Neural cell (in vitro differentiated cells): ENCODE results near the gene ADARB1. TPM values are rescaled to one million over a fixed set of nuclear protein-coding genes. Genes with fewer than 3 reads are reported as not detected.

Source experiments
- H2AFZ ChIP-seq: fragments of 200-600, 300-800 bp; sonication (generic), shearing (Covaris generic); 2 replicates; pipeline ENCODE4 v1.6.0; 2014; ENCODE audit warnings: low read depth, mild to moderate bottlenecking, antibody characterized with exemption, low read length, moderate library complexity
- H3F3A ChIP-seq: fragments of 200-600 bp; shearing (Covaris generic); 2 replicates; pipeline ENCODE4 v1.6.1; 2016; ENCODE audit warnings: mild to moderate bottlenecking, moderate library complexity, mixed read lengths, antibody characterized with exemption, low read length; ENCODE audit not compliant: insufficient read depth, poor library complexity, severe bottlenecking
- H3K27ac ChIP-seq: fragments of 200-600, 300-800 bp; sonication (generic), shearing (Covaris generic); 2 replicates; pipeline ENCODE4 v1.5.1; 2014; ENCODE audit warnings: mild to moderate bottlenecking, low read length, moderate library complexity
- H3K27me3 ChIP-seq: fragments of 300-800, 200-600 bp; sonication (generic), shearing (Covaris generic); 2 replicates; pipeline ENCODE4 v1.6.0; 2014; ENCODE audit warnings: mild to moderate bottlenecking, low read depth, low read length, moderate library complexity; ENCODE audit not compliant: insufficient read depth
- H3K36me3 ChIP-seq: fragments of 300-800, 200-600 bp; sonication (generic), shearing (Covaris generic); 2 replicates; pipeline ENCODE4 v1.5.1; 2014; ENCODE audit warnings: mild to moderate bottlenecking, antibody characterized with exemption, low read length, moderate library complexity; ENCODE audit not compliant: insufficient read depth
- H3K4me2 ChIP-seq: fragments of 300-800, 200-600 bp; sonication (generic), shearing (Covaris generic); 2 replicates; pipeline ENCODE4 v1.6.0; 2014; ENCODE audit warnings: mild to moderate bottlenecking, low read length
- H3K4me3 ChIP-seq: fragments of 300-800, 200-600 bp; sonication (generic), shearing (Covaris generic); 2 replicates; pipeline ENCODE4 v1.5.1; 2014; ENCODE audit warnings: mild to moderate bottlenecking, low read length, moderate library complexity
- H3K79me2 ChIP-seq: fragments of 200-600 bp; shearing (Covaris generic); replicated peaks from 2 replicates; pipeline ENCODE4 v1.6.0; 2014; ENCODE audit warnings: mild to moderate bottlenecking, low read length, moderate library complexity; ENCODE audit not compliant: insufficient read depth
- H3K9ac ChIP-seq: fragments of 300-800, 200-600 bp; sonication (generic), shearing (Covaris generic); 2 replicates; pipeline ENCODE4 v1.6.1; 2016; ENCODE audit warnings: mild to moderate bottlenecking, low read length, mixed read lengths
- H3K9me2 ChIP-seq: fragments of 200-600 bp; shearing (Covaris generic); 2 replicates; pipeline ENCODE4 v1.6.1; 2016; ENCODE audit warnings: mild to moderate bottlenecking, low read length, mixed read lengths; ENCODE audit not compliant: insufficient read depth
- H3K9me3 ChIP-seq: fragments of 200-600, 300-800 bp; sonication (generic), shearing (Covaris generic); 2 replicates; pipeline ENCODE4 v1.6.1; 2016; ENCODE audit warnings: mild to moderate bottlenecking, mixed run types, low read length, moderate library complexity, mixed read lengths
- H4K20me1 ChIP-seq: fragments of 200-600 bp; shearing (Covaris generic); 2 replicates; pipeline ENCODE4 v1.6.1; 2016; ENCODE audit warnings: mild to moderate bottlenecking, mixed run types; ENCODE audit not compliant: insufficient read depth
- EP300 ChIP-seq: fragments of 450-650 bp; conservative IDR thresholded peaks from 2 replicates; pipeline ENCODE4 v1.6.1; 2014; ENCODE audit warnings: antibody characterized with exemption, mild to moderate bottlenecking, moderate library complexity; ENCODE audit not compliant: poor library complexity, severe bottlenecking
- EZH2 ChIP-seq: fragments of 200-600, 300-800 bp; shearing (Covaris generic), sonication (generic); IDR thresholded peaks from 2 replicates; pipeline ENCODE4 v1.6.1; 2014; ENCODE audit warnings: antibody characterized with exemption, low read length, borderline replicate concordance, mild to moderate bottlenecking; ENCODE audit not compliant: insufficient read depth, poor library complexity, severe bottlenecking
- MXI1 ChIP-seq: fragments of 450-650 bp; conservative IDR thresholded peaks from 2 replicates; pipeline ENCODE4 v1.6.1; 2014; ENCODE audit warnings: antibody characterized with exemption, mild to moderate bottlenecking; ENCODE audit not compliant: poor library complexity, severe bottlenecking
- POLR2AphosphoS5 ChIP-seq: IDR thresholded peaks from 2 replicates; pipeline ENCODE4 v1.6.1; 2012
- RAD21 ChIP-seq: fragments of 450-650 bp; conservative IDR thresholded peaks from 2 replicates; pipeline ENCODE4 v1.6.1; 2014; ENCODE audit warnings: antibody characterized with exemption, mild to moderate bottlenecking, moderate library complexity
- SMC3 ChIP-seq: fragments of 450-650 bp; conservative IDR thresholded peaks from 2 replicates; pipeline ENCODE4 v1.6.1; 2014; ENCODE audit warnings: antibody characterized with exemption, mild to moderate bottlenecking, moderate library complexity; ENCODE audit not compliant: poor library complexity
- TAF1 ChIP-seq: IDR thresholded peaks from 2 replicates; pipeline ENCODE4 v1.6.1; 2012; ENCODE audit warnings: low read depth
- polyA plus RNA-seq: library from polyadenylated mRNA; depleted of rRNA; stranded (reverse); fragments of >200 nt; gene quantifications from 2 replicates; pipeline ENCODE4 v1.2.3, GENCODE V29; 2014
- TF ChIP-seq, protein P1 (sequence below): IDR thresholded peaks from 2 replicates; pipeline ENCODE4 v1.6.1; 2012; ENCODE audit warnings: borderline replicate concordance
- TF ChIP-seq, protein P2 (sequence below): fragments of 450-650 bp; IDR thresholded peaks from 2 replicates; pipeline ENCODE4 v1.5.1; 2014; ENCODE audit warnings: antibody characterized with exemption, mild to moderate bottlenecking, moderate library complexity; ENCODE audit not compliant: poor library complexity, severe bottlenecking

Gene ADARB1
- polyA plus RNA-seq, 1 donor from 2014 or later, result 8.9 TPM

DNA sequence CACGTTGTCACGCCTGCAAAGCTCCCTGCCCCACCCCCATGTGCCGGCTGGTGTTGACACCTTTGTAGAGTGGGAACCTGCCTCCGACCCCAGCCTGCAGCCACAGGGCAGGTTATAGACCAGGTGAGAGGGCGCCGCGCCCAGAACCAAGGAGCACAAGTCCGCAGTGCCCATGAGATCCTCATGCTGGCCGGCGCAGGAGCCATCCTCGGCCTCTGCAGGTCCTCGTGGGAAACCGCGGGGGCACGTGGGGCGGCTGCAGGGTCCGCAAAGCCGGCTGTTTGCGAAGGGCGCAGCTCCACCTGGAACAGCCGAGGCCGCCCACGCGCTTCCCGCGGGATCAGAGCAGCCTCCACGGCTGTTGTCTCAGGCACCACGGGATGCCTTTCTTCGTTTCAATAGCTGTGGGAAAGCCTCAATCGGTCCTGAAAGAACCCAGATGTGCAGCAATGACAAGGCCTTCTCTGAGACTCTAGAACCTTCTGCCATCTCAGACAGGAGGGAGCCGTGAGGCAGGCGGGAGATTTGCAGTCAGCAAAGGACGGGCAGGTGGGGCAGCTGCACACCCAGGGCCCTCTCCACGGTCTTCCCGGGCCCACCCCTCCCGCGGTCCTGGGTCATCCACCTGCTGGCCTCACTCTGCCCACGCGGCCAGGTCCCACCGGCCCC lies 183.4 kb downstream of the ADARB1 start:
- no peaks in the 10 kb centered on the region for H4K20me1 ChIP-seq
- no peaks in the 10 kb centered on the region for H3K79me2 ChIP-seq
- H3K4me2 ChIP-seq, result no peak overlapping the region
- H3K27me3 ChIP-seq, result no peaks in the 10 kb centered on the region
- H2AFZ ChIP-seq, result no peak overlapping the region
- no peaks in the 10 kb centered on the region for H3K9me2 ChIP-seq
- H3K27ac ChIP-seq, result no peak overlapping the region
- no peak overlapping the region for H3K9ac ChIP-seq
- TF ChIP-seq RAD21 (no peak), EP300 (no peak)
- H3K9me3 ChIP-seq, result no peaks in the 10 kb centered on the region
- H3F3A ChIP-seq, result no peaks in the 10 kb centered on the region
- no peak overlapping the region for H3K4me3 ChIP-seq
- no peaks in the 10 kb centered on the region for H3K36me3 ChIP-seq

DNA sequence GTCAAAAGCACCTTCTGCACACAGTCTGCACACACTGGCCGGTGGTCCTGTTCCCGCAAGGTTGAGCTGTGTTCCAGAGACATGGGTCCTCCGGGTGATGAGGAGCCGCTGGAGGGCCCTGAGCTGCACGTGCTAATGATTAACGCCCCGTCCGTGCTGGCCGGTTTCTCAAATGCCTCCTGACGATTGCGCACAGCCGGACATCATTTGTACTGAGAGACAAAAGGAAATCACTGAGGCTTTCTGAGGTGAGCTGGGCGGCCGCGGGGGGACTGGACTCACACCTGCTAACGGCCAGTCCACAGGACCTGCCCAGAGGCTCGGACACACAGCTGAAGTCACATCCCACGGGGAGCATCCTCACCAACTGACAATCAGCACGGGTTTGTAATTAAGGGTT lies 184.1 kb downstream of the ADARB1 start:
- Histone ChIP-seq H3K4me3 (no peak overlapping the region), H3K9me3 (no peaks in the 10 kb centered on the region), H3K9ac (no peak overlapping the region), H3K9me2 (no peaks in the 10 kb centered on the region), H3K36me3 (no peaks in the 10 kb centered on the region), H3K4me2 (no peak overlapping the region), H4K20me1 (no peaks in the 10 kb centered on the region), H3K27me3 (no peaks in the 10 kb centered on the region), H3F3A (no peaks in the 10 kb centered on the region), H3K79me2 (no peaks in the 10 kb centered on the region), H3K27ac (no peak overlapping the region), H2AFZ (no peak overlapping the region)
- TF ChIP-seq TAF1 (no peak), SMC3 (no peak), MXI1 (no peak), EZH2 (no peak), POLR2AphosphoS5 (no peak), EP300 (no peak), RAD21 (no peak)

DNA sequence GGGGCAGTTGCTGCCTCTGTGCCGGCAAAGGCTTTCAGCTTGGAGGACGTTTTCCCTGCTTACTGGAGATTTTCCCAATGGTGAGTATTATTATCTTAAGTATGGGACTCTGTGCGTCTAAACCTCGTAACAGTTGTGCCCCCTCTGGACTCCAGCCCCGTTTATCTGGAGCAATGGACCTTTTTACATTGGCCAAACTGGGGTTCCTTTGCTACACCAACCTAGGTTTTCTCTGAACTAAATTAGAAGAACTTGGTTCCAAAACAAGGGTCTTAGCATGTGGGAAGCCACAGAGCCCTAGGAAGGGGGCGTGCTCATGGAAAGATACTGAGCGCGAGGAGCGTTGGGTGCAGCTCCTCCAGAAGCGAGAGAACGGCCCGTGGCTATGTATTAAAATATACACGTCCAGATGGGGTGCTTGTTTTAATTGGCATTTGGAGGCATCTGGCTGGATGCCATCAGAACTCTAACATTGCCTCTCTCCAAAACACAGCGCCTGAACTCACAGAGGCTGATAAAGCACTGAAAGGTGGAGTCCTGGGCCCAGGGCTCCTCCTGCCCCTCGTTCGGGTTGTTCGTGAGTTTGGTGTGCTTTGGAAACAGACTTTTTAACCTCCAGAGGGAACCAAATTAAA lies 184.9 kb downstream of the ADARB1 start:
- Histone ChIP-seq H3K9me3 (no peaks in the 10 kb centered on the region), H3F3A (no peaks in the 10 kb centered on the region), H3K9ac (no peak overlapping the region), H3K4me2 (no peak overlapping the region), H3K4me3 (no peak overlapping the region), H2AFZ (no peak overlapping the region), H3K9me2 (no peaks in the 10 kb centered on the region), H3K27ac (no peak overlapping the region), H3K79me2 (no peaks in the 10 kb centered on the region), H3K27me3 (no peaks in the 10 kb centered on the region), H4K20me1 (no peaks in the 10 kb centered on the region), H3K36me3 (no peaks in the 10 kb centered on the region)
- TF ChIP-seq EZH2 (no peak), EP300 (no peak), RAD21 (no peak), TAF1 (no peak), MXI1 (no peak), SMC3 (no peak), POLR2AphosphoS5 (no peak)
- TF ChIP-seq, protein P1, sequence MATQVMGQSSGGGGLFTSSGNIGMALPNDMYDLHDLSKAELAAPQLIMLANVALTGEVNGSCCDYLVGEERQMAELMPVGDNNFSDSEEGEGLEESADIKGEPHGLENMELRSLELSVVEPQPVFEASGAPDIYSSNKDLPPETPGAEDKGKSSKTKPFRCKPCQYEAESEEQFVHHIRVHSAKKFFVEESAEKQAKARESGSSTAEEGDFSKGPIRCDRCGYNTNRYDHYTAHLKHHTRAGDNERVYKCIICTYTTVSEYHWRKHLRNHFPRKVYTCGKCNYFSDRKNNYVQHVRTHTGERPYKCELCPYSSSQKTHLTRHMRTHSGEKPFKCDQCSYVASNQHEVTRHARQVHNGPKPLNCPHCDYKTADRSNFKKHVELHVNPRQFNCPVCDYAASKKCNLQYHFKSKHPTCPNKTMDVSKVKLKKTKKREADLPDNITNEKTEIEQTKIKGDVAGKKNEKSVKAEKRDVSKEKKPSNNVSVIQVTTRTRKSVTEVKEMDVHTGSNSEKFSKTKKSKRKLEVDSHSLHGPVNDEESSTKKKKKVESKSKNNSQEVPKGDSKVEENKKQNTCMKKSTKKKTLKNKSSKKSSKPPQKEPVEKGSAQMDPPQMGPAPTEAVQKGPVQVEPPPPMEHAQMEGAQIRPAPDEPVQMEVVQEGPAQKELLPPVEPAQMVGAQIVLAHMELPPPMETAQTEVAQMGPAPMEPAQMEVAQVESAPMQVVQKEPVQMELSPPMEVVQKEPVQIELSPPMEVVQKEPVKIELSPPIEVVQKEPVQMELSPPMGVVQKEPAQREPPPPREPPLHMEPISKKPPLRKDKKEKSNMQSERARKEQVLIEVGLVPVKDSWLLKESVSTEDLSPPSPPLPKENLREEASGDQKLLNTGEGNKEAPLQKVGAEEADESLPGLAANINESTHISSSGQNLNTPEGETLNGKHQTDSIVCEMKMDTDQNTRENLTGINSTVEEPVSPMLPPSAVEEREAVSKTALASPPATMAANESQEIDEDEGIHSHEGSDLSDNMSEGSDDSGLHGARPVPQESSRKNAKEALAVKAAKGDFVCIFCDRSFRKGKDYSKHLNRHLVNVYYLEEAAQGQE, result no peak
- TF ChIP-seq, protein P2, sequence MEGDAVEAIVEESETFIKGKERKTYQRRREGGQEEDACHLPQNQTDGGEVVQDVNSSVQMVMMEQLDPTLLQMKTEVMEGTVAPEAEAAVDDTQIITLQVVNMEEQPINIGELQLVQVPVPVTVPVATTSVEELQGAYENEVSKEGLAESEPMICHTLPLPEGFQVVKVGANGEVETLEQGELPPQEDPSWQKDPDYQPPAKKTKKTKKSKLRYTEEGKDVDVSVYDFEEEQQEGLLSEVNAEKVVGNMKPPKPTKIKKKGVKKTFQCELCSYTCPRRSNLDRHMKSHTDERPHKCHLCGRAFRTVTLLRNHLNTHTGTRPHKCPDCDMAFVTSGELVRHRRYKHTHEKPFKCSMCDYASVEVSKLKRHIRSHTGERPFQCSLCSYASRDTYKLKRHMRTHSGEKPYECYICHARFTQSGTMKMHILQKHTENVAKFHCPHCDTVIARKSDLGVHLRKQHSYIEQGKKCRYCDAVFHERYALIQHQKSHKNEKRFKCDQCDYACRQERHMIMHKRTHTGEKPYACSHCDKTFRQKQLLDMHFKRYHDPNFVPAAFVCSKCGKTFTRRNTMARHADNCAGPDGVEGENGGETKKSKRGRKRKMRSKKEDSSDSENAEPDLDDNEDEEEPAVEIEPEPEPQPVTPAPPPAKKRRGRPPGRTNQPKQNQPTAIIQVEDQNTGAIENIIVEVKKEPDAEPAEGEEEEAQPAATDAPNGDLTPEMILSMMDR, result no peak
